Osteocyte (in vitro differentiated cells): ENCODE measurements around the gene UBE2E1. TPM values are rescaled to one million over a fixed set of nuclear protein-coding genes. Genes with fewer than 3 reads are reported as not detected.

Experiments
- DNase-seq: peaks from one replicate; pipeline ENCODE4 v3.0.0; 2021; ENCODE audit warnings: mixed read lengths; ENCODE audit not compliant: unreplicated experiment; ENCODE audit errors: extremely low spot score
- H3K27ac Mint-ChIP-seq: one replicate; pipeline ENCODE4 v1.8.0; 2021; ENCODE audit warnings: mild to moderate bottlenecking, mixed read lengths; ENCODE audit not compliant: unreplicated experiment
- H3K27me3 Mint-ChIP-seq: one replicate; pipeline ENCODE4 v1.8.0; 2021; ENCODE audit warnings: mixed read lengths; ENCODE audit not compliant: unreplicated experiment
- H3K36me3 Mint-ChIP-seq: one replicate; pipeline ENCODE4 v1.8.0; 2021; ENCODE audit warnings: mixed read lengths; ENCODE audit not compliant: unreplicated experiment
- H3K4me1 Mint-ChIP-seq: one replicate; pipeline ENCODE4 v1.8.0; 2021; ENCODE audit warnings: mixed read lengths; ENCODE audit not compliant: unreplicated experiment
- H3K4me3 Mint-ChIP-seq: one replicate; pipeline ENCODE4 v1.8.0; 2021; ENCODE audit warnings: mild to moderate bottlenecking, moderate library complexity, mixed read lengths; ENCODE audit not compliant: unreplicated experiment
- H3K9me3 Mint-ChIP-seq: one replicate; pipeline ENCODE4 v1.8.0; 2021; ENCODE audit warnings: mixed read lengths; ENCODE audit not compliant: unreplicated experiment
- CTCF ChIP-seq: fragments of 200-600 bp; sonication (generic); IDR thresholded peaks from 2 replicates; pipeline ENCODE4 v1.5.0; 2021; ENCODE audit warnings: antibody characterized with exemption, mild to moderate bottlenecking, moderate library complexity
- total RNA-seq: library from RNA; stranded (reverse); gene quantifications from 2 replicates; pipeline ENCODE4 v1.2.1, GENCODE V29; 2021

UBE2E1 gene
- total RNA-seq, 1 donor from 2014 or later, result 98.5 TPM

GRCh38 chr3:23938688-23939087 is 132.9 kb downstream of the UBE2E1 start:
- Mint-ChIP-seq H3K36me3 (no peaks in the 10 kb centered on the region), H3K27me3 (no peaks in the 10 kb centered on the region), H3K9me3 (no peaks in the 10 kb centered on the region), H3K4me3 (no peak overlapping the region), H3K27ac (no peak overlapping the region), H3K4me1 (peaks cover 12% of the 10 kb centered on the region)
- DNase-seq, result no peak
- TF ChIP-seq CTCF, result no peak

- no peak overlapping the region for H3K27ac Mint-ChIP-seq
- no peak for TF ChIP-seq CTCF
- H3K36me3 Mint-ChIP-seq, result no peaks in the 10 kb centered on the region
- no peak for DNase-seq
- no peak overlapping the region for H3K4me3 Mint-ChIP-seq
- no peaks in the 10 kb centered on the region for H3K27me3 Mint-ChIP-seq
- H3K9me3 Mint-ChIP-seq, result no peaks in the 10 kb centered on the region
- peaks cover 15% of the 10 kb centered on the region for H3K4me1 Mint-ChIP-seq
These were observed 135.0 kb downstream of the UBE2E1 start for GRCh38 chr3:23940775-23941174.

Other genes with a start within 250 kb of the UBE2E1 start
- 12.9 and 13.1 TPM in 2 replicates for gene NKIRAS1, start 111.0 kb downstream of the UBE2E1 start, total RNA-seq
- gene RPL15, start 111.2 kb downstream of the UBE2E1 start, total RNA-seq, result 1,872 and 1,902 TPM in 2 replicates
- 26.4 and 29.2 TPM in 2 replicates for gene NR1D2, start 139.3 kb downstream of the UBE2E1 start, total RNA-seq